ENCODE measurements around the gene EIF5A2. TPM values are rescaled to one million over a fixed set of nuclear protein-coding genes. Genes with fewer than 3 reads are reported as not detected.

EIF5A2 gene
- total and polyA plus RNA-seq, 4 donors = 1.6 to 2.4 (median 1.9) TPM

- DNase-seq (ENCODE audit: low spot score) = no peak
- peak overlapping the region; percentile 80 to 95 (median 92) for H3K4me3 ChIP-seq (ENCODE audit: low read depth in 1 of 3, low read length in 3 of 3)
- WGBS = 80% methylated on average over 9 of the region's 9 CpGs
- peak overlapping the region; percentile 86 to 91 for H3K27ac ChIP-seq (ENCODE audit: low read depth in 1 of 2, low read length in 2 of 2)
- H3K9ac ChIP-seq (ENCODE audit: low read depth in 1 of 2, low read length in 2 of 2) = peak overlapping the region; percentile 65 to 84
- no peaks in the 10 kb centered on the region for H3K9me3 ChIP-seq (ENCODE audit: control insufficient read depth in 4 of 4, low read length in 3 of 4)
- H3K4me1 ChIP-seq (ENCODE audit: control insufficient read depth in 4 of 4, insufficient read depth in 4 of 4, low read length in 3 of 4) = peaks cover 4 to 16% (median 8%) of the 10 kb centered on the region in 4 donors
- H3K27me3 ChIP-seq (ENCODE audit: control insufficient read depth in 4 of 4, insufficient read depth in 4 of 4, low read length in 3 of 4) = no peaks in the 10 kb centered on the region
- TF ChIP-seq ZBTB33 (IDR thresholded peaks at IDR 0.05) (no peak), RAD21 (IDR thresholded peaks at IDR 0.05) (no peak), RXRA (IDR thresholded peaks at IDR 0.05) (no peak), REST (IDR thresholded peaks at IDR 0.05) (no peak), JUND (IDR thresholded peaks at IDR 0.05) (no peak)
- H3K36me3 ChIP-seq (ENCODE audit: control insufficient read depth in 4 of 4, insufficient read depth in 3 of 4, low read depth in 1 of 4, low read length in 3 of 4) = peaks cover 6 to 28% (median 26%) of the 10 kb centered on the region in 4 donors
Measured at GRCh38 chr3:170868577-170869238, 39.7 kb downstream of the EIF5A2 start.

- Histone ChIP-seq H3K9me3 (ENCODE audit: control insufficient read depth in 4 of 4, low read length in 3 of 4) (no peaks in the 10 kb centered on the region), H3K36me3 (ENCODE audit: control insufficient read depth in 4 of 4, insufficient read depth in 3 of 4, low read depth in 1 of 4, low read length in 3 of 4) (peaks cover 6 to 28% (median 26%) of the 10 kb centered on the region in 4 donors), H3K9ac (ENCODE audit: low read depth in 1 of 2, low read length in 2 of 2) (no peak overlapping the region), H3K4me3 (ENCODE audit: low read depth in 1 of 3, low read length in 3 of 3) (no peak overlapping the region), H3K27me3 (ENCODE audit: control insufficient read depth in 4 of 4, insufficient read depth in 4 of 4, low read length in 3 of 4) (no peaks in the 10 kb centered on the region), H3K4me1 (ENCODE audit: control insufficient read depth in 4 of 4, insufficient read depth in 4 of 4, low read length in 3 of 4) (peaks cover 4 to 16% (median 8%) of the 10 kb centered on the region in 4 donors), H3K27ac (ENCODE audit: low read depth in 1 of 2, low read length in 2 of 2) (no peak overlapping the region)
- WGBS = 73% methylated on average over 1 of the region's 1 CpG
- DNase-seq (ENCODE audit: low spot score) = no peak
- no peak for TF ChIP-seq TAF1 (conservative IDR thresholded peaks at IDR 0.05)
- no peak for TF ChIP-seq FOXA1 (IDR thresholded peaks at IDR 0.05)
- TF ChIP-seq SP1 (IDR thresholded peaks at IDR 0.05) = no peak
- no peak for TF ChIP-seq MAX (IDR thresholded peaks at IDR 0.05)
- TF ChIP-seq HNF4G (IDR thresholded peaks at IDR 0.05) = no peak
- no peak for TF ChIP-seq FOXA2 (IDR thresholded peaks at IDR 0.05)
Measured at GRCh38 chr3:170867143-170867937, 41.1 kb downstream of the EIF5A2 start.

All from liver (tissue), 9 donors.